NCI-H526 treated with DMSO at 0.1 percent for 48 hours (cell line): Measurements from ENCODE around the gene PLK1.
"Not testable (repeated sequence)": the region's sequence is repeated elsewhere in the genome, so short reads cannot be mapped to it uniquely, and the experiment has no call there.

Experiments used
- DNase-seq: peaks from one replicate; lab custom pipeline; 2025; lab: John Stamatoyannopoulos, UW

Gene PLK1

GRCh38 chr16:23710504-23710903 is 31.8 kb downstream of the PLK1 start:
- DNase-seq: no peak

DNA sequence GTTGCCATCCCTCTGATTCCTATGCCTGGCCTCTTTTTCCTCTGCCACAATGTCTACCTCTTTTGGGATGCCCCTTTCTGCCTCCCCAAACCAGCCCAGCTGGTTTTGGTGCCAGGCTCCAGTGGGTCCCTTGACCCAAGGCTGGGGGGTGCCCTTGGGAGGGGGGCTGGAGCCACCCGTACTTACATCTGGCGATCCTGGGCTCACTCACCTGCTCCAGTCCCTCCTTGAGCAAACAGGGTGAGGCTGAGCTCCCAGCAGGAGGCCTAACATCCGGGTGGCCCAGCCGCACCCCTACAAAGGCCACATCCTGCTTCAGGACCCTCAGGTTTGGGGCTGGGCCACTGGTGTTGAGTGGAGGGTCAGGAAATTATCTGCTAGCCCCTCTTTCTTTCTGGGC is 33.1 kb downstream of the PLK1 start:
- DNase-seq: no peak

DNA sequence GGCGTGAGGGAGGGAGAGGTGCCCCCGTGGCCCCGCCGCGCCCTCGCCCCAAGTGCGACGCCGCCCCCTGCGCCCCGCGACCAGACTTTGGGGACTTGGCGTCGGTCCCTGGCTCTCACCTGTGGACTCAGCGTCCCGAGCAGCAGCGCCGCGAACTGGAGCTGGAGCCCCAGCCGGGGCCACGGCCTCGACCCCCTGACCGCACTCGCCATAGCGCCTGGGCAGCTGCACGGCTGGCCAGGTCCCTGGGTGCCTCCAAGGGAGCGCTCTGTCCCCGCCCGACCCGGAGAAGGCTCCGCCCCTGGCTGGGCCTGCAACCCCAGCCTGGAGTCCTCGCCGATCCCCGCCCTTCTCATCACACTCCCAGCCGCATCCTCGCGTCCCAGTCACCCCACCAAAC is 34.3 kb downstream of the PLK1 start, which contains the start of gene ERN2:
Gene ERN2 (minus strand): TSS at position 247 of the 400 bp plus-strand sequence. CDS start 35 bp downstream, at position 212.
- no peak for DNase-seq

DNA sequence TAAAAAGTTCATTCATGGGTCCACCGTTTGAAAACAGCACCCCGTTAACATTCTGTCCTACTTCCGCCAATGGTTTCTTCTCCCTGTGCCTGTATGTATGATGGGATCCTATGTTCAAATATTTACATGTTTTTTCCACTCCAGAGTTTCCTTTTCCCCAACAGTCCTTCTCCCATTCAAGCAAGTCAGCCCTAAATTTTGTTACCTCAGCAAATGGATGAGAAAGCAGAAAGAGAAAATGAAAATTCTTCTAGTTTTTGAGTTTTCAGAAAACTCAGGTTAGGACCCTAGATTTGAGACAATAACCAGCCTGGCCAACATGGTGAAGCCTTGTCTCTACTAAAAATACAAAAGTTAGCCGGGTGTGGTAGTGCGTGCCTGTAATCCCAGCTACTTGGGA is 37.8 kb downstream of the PLK1 start:
- no peak for DNase-seq

- DNase-seq: not testable (repeated sequence)
Observed at GRCh38 chr16:23722613-23723240, 44.0 kb downstream of the PLK1 start.

DNA sequence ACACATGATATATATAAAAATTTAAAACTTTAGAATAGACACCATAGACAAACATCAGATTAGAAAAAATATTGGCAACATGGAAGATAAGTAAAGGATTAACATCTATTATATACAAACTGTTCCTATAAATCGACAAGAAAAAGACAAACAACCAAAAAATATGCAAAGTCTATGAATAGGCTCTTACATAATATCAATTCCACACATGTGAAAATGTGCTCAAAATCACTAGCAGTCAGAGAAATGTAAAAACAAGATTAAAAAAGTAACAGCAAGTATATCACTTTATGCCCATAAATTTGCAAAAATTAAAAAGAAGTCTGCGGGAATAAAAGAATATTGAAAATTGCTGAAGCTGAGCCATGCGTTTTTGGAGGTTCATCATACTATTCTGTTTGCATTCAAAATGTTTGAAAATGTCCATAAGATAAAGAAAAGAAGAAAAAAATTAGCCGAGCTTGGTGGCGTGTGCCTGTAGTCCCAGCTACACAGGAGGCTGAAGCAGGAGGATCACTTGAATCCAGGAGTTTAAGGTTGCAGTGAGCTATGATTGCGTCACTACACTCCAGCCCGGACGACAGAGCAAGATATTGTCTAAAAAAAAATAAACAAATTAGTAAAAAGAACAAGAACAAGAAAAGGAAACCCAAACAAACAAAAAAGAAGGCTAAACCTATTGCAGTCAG is 45.6 kb downstream of the PLK1 start:
- no peak for DNase-seq

DNA sequence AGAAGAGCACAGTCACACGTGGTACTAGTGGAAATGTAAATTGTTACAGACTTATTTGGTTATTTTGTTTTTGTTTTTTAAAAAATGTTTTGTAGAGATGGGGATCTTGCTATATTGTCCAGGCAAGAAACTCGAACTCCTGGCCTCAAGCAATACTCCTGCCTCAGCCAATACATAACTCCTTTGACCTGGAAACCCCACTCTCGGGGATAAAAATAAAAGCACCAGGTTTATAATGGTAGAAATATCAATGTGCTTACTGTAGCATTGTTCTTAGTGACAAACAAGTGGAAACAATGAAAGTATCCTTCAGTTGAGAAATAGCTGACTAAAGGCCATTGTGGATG is 46.1 kb downstream of the PLK1 start:
- DNase-seq: no peak

GRCh38 chr16:23726710-23727109 is 48.0 kb downstream of the PLK1 start:
- DNase-seq: no peak

GRCh38 chr16:23728112-23728477 is 49.4 kb downstream of the PLK1 start:
- no peak for DNase-seq

DNA sequence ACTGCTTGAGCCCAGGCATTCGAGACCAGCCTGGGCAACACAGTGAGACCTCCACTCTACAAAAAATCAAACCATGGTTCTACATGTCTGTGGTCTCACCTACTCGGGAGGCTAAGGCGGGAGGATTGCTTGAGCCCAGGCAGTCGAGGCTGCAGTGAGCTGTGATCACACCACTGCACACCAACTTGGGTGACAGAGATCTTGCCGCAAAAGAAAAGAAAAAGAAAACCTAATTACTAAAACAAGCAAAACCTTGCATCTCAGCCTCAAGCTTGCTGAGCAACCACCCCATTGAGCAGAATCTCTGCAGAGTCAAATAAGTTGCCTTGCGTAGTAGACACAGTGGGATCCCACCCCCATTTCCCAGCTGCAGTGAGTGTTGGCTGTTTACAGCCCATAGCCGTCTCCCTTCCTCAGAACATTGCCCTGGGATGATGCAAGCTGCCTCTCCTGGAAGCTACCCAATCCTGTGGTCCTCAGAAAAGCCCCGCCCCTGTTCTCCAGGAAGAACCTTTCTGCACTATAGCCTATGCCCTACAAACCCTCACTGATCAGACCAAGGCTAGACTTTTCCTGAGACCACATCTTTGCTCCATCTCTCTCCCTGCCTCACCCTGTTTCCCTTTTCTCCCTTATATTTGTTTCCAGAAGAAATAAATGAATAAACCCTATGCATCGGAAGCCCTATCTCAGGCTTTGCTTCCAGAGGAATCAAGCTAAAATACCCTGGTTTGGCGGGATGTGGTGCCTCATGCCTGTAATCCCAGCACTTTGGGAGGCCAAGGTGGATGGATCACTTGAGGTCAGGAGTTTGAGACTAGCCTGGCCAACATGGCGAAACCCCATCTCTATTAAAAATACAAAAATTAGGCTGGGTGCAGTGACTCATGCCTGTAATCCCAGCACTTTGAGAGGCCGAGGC is 51.1 kb downstream of the PLK1 start:
- DNase-seq: no peak

DNA sequence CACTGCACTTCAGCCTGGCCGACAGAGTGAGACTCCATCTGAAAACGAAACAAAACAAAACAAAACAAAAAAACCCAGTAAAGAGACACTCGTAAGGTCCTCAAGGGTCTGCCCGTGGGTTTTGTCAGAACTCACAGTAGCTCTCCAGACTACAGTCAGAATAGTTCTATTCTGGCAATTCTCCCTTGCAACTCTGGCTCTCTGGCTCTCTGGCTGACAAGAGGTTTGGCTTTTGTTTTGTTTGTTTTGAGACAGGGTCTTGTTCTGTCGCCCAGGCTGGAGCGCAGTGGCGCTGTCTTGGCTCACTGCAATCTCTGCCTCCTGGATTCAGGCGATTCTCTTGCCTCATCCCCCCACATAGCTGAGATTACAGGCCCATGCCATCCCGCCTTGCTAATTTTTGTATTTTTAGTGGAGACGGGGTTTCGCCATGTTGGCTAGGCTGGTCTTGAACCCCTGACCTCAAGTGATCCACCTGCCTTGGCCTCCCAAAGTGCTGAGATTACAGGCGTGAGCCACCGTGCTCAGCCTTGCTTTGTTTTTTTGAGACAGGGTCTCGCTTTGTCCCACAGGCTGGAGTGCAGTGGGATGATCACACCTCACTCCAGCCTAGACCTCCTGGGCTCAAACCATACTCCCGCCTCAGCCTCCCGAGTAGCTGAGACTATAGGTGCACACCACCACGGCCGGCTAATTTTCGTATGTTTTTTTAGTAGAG is 55.6 kb downstream of the PLK1 start:
- no peak for DNase-seq

GRCh38 chr16:23737423-23738028 is 58.8 kb downstream of the PLK1 start:
- DNase-seq: not testable (repeated sequence)

DNA sequence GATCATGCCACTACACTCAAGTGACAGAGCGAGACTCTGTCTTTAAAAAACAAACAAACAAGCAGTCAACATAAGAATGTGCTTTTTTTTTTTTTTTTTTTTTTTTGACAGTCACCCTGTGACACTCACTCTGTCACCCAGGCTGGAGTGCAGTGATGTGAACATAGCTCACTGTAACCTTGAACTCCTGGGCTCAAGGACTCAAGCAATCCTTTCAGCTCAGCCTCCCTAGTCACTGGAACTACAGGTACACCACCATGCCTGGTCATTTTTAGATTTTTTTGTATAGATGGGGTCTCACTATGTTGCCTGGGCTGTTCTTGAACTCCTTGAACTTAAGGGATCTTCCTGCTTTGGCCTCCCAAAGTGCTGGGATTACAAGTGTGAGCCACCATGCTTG is 60.8 kb downstream of the PLK1 start:
- no peak for DNase-seq
